Mesenteric fat pad (tissue), 1 donor: ENCODE measurements around the gene FGF14. TPM values are rescaled to one million over a fixed set of nuclear protein-coding genes. Genes with fewer than 3 reads are reported as not detected.

Experiments
- DNase-seq: peaks from one replicate; pipeline ENCODE4 v3.0.0-alpha.2; 2020; ENCODE audit warnings: low spot score
- total RNA-seq: library from RNA; stranded (reverse); fragmentation: NEBNext Ultra II Directional; extraction: Animal tissue kit (Norgen Biotek cat#: 25700); gene quantifications from one replicate; pipeline ENCODE4 v1.2.1, GENCODE V29; 2021
- donor health status: DM: yes; HTN: yes; CAD: no.

The FGF14 gene
- total RNA-seq, 1 donor from 2014 or later, result 3.1 TPM

DNA sequence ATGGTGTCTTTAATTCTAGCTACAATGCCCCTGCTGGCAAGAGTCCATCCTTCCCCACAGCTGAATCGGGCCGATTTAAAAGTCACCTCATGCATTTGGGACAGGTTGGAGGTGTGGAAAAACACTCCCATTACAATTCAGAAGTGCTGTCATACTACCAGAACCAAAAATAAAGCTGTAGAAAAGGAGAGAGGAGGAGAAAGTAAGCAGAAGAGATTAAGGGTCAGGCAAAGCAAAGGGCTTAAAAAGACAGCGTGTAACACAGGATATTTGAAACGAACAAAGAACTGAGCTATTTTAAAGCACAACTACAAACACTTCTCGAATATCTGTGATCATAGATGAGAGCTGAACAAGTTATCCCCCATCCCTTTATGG is 90.4 kb downstream of the FGF14 start:
- DNase-seq, result no peak

DNA sequence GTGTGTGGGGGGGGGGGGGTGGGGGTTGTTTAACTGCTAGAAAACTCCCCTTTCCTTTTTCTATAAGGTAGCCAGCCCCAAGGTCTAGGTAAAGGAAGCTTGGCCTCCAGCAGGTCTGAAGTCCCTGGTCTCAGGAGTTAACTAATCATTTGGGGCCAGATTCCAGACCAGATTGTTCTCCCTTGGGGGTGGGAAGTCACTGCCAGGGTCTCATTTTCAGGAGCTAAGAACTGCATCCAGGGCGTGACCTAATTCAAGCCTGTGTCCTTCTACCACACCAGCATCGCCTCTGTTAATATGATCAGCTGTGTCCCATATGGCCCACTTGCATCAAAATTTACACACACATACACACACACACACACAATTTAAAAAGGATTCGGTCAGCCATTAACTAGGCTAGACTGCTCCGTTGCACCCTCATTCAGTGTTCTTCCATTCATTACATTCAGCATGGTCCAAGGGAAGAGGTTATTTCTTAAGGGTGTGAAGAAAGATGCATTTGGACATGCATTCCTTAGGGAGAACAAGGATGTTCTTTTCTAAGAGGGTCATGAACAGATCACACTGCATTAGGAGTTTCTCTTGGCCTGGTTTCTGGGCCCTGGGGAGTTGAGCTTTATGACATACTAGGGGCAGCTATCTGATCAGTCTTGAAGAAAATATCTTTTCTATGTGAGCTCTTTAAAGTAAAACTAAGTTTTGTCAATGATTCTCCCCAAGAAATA is 91.0 kb downstream of the FGF14 start:
- no peak for DNase-seq

DNA sequence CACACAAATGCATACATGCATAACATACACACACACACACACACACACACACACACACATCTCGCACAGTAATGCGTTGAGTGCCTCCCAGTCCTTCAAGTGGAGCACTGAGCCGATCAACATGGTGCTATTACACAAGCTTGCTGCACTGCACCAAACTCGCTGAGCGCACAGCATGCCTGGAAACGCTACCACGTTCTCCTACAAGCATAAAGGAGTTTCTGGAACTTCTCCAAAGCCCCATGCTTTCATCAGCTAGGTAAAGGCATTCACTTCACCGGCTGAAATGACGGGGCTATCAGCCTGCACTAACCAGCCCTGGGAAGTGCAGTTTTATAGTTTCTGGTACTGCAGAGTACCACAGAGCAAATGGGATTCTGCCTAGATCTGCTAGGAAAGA is 92.7 kb downstream of the FGF14 start:
- DNase-seq, result no peak

DNA sequence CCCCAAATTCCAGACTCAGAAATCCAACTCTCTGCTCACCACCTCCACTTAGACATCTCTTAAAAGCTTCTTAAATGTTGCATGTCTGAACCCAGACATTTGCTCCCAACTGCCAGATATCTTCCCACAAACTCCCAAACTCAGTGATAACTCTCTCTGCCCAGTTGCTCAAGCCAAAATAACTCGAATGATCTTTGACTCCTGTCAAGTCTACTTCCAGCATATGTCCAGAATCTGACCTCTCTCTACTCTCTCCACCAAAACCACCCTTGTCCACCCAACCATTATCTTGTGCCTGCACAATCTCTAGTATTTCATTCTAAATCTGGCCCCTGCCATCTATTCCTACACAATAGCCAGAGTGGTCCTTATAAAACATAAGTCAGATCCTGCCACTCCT is 99.3 kb downstream of the FGF14 start:
- no peak for DNase-seq

DNA sequence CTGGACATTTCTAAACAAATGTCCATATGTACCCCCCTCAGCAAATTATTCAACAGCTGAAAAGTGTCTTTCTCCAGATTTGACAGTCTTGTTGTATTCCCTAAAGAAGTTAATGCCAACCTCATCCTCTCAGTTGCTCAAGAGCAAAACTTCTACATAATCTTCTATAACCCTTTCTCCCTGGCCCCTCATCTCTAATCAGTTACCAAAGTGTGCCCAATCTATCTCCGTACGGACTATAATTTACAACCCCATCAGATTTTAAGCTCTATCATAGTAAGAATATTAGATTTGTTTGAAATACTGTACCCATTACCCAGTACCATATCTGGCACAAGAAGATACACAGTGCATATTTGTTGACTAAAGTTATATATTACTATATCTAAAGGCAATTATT is 101.5 kb downstream of the FGF14 start:
- no peak for DNase-seq

DNA sequence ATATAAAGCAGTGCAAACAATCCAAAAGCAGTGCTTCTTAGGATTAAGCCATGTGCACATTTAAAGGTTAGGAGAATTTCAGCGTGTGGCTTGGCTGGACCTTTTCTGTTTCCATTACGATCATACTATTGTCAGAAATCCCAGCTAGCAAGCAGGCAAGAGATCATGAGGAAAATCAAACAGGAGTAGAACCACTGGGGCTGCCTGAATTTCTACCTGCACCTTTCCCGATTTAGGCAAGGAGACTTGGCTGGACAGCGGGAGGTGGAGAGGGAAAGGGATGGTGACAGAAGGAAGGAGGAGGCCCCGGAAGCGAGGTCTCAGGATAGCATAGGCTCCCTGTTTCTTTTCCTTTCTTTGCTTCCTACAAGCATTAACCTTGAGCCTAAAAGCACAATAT is 102.5 kb downstream of the FGF14 start:
- DNase-seq, result no peak

DNA sequence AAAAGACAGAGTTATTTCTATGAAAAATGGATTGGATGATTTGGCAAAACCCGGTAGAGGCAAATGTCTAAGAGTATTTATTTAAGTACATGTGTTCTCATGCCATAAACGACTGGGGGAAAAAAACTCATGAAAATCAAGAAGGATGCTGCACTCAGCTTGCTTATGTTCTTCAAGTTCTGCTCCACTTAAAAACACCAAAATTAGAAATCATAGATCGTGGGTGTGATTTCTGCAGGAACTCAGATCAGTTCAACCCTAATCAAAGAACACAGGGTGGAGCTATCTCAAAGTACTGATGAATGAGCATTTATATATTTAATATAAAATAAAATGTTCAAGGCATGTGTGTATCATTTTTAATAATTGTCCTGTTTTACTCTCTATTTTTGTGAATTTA is 103.8 kb downstream of the FGF14 start:
- no peak for DNase-seq

DNA sequence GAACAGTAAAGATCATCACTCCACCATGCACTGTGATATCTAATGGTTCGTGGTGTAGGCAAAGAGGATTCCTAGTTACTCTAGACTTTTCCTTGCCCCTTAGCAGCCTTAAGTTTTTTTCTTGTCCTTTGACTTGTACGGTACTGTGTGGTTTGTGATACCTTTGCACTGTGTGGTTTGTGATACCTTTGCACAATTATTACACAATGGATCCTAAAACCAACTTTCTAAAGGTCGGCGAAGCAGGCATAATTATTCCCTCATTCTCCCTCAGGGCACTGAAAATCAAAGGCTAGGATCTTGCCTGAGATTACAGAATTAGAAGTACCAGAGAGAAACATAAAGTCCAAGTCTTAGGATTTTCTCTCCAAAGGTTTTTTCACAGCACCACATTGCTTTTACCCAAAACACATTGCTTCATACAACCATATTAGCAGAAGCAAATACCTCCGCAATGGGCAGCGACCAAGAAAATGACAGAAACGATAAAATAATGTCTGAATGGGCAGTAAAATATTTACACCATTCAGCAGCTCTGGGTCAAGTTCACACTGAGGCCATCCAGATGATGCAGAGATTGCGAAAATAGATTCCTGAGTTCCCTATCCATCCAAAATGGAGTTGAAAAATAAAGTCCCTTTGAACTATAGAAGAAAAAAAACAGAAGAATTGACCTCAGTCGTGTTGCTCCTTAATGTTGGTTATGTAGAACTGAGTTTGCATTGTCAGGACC is 106.4 kb downstream of the FGF14 start:
- no peak for DNase-seq

DNA sequence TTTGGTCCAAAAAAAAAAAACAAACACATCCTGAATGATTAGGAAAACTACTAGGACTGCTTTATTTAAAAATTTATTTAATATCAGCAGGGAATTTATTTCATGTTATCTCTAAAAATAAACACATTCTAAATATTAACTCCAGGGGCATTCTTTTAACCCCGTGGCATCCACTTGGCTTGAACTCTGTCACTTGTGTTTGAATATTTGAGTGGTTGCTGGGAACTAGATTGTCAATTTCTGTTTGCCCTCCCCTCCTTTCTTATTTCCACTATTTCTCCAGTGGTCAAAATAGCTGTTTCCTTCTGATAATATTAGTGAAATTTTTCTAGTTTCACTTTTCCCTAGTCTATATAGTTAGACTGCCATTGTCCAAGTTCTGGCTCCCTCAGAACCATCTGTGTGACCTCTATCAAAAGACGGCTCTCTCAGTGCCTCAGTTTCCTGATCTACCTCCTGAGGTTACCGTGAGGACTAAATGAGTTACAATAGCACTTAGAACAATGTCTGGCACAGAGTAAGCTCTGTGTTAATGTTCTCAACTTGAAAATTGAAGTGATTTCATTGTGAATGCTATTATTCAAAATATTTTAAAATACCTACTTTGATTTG is 107.3 kb downstream of the FGF14 start:
- no peak for DNase-seq

DNA sequence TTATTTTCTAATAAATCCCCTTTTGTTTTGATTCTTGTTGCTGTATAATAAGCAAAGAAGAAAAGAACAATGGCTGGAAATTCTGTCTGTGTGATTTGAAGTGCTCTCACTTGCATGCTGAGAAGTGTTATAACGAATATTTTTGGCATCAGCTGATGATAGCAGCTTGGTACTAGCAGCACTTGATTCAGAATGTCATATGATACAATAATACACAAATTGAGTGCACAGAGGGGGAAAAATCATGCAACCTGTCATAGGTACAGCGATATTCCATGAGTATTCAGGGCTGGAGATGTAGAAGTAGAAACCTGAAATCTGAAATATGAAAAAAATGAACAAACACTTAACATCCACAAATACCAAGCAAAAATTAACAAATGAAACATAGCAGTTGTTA is 108.1 kb downstream of the FGF14 start:
- no peak for DNase-seq

DNA sequence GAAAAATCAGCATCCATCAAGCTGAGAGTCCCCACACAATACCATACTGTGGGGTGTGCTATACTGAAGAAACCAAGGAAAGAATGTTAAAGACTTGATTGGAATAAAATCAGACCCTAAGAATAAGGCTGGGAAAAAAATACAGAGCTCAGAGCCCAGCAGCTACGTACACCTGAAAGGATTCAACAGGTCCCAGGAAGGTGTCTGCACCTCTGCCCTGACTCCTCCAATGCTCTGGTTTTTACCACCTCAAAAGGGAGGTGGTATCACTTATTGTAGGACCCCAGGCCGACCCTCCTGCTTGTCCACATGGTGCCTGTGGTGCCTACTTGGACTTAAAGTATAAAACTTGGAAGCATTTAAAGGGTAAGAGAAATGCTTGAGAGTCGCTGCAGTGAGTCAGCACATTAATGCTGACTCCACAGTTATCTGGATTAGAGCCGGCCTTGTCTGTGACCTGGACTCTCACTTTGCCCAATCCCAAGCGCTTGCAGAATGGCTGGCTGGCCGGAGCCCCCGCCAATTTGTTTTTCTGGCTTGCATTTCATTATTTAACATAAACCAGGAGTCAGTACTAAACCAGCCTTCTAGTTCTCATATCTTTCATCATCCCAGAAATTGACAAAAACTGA is 110.1 kb downstream of the FGF14 start:
- no peak for DNase-seq

DNA sequence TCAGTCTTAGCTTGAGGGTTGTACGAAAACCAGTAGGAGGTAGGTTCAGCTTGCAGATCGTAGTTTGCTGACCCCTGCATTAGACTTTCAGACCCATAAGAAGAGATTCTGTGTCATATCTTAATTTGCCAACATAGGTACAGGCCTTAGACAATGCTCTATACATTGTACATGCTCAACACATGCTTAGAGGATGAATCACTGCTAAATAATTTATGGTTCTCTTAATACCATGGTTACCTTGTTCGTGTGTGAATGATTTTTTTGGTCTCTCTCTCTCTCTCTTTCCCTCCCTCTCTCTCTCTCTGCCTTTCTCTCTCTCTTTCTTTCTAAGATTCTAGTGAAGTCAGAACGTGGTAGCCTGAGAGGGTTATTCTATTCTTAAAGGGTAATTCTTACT is 112.2 kb downstream of the FGF14 start:
- DNase-seq, result no peak

DNA sequence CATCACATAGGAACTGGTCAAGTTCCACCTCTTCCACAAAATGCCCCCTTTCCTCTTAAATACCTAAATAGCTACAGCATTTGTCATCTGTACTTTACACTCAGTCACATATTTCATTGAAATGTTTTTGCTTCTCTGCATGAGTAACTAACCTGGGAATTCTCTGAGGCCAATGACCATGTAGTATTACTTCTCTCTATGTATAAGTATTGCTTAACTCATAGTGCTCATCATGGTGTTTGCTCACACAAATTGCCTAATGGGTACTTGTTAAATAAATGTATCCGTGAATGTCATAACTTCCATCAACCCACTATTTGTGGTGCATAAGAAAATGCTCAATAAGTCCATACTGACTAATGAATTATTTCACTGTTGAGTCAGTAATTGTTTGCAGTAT is 115.5 kb downstream of the FGF14 start:
- DNase-seq, result no peak

DNA sequence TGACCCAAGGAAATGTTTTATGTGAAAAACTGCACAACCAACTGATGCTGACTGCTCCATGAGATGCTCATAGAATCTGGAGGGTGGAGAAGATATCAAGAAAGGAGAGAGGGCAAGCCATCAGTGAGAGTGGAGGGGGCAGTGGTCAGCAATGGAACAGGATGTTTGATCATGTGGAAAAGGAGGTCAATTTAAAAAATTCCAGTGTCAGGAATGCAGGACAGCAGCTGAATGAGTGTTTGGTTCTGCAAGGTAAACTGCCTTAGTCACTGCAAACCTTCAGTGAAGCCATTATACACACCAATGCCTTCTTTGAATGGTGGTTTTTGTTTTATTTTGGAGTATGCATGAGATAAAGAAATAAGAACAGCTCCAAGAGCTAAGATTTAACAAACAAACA is 121.5 kb downstream of the FGF14 start:
- DNase-seq, result no peak

DNA sequence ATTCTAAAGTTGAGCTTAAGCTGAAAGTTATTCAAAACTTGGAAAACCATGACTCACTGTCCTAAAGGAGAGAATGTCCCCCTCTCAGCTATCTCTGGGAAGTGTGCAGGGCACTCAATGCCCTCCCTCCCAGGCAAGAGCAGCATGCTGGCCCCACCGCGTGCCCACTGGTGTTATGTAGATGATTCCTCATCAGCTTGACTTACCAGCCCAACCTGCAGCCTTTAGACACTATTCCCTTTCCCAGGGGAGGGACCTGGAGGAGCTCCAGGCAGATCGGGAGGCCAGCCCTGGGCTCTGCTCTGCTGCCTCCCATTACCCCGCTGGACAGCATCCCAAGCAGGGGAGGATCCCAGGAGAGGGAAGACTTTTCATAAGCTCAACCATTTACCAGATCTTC is 124.6 kb downstream of the FGF14 start:
- DNase-seq, result no peak

DNA sequence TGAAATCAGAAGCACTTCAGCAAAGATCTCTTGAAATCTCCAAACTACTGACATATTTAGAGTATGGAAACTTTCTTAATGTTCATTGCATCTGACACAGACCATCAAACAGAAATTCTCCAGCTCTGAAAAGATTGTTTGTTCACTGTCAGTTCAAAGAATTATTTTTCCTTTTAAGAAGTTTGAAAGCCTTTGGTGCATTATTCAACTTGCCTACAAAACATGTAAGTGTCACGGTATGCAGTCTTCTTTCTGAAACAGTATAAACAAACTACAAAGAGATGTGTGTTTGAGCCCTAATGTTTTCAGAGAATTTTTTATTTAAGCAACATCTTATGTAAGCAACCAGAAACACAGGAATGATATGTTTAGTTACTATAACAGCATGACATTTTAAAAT is 125.4 kb downstream of the FGF14 start:
- no peak for DNase-seq

DNA sequence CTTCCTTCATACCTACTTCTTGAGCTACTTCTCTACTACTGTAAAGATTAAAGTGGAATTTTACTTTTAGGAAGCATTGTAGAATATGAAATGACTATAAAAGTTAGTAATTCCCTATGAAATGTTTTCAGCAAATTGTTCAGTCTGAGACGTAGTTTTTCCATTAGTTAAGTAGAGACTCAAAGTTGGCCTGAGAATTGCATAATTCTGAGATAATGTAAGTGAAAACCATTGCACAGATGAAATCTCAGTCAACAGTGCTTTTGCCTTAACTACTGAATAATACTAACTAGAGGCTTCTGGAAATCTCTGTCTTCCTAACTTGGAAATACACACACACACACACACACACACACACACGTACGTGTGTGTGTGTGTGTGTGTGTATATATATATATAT is 125.9 kb downstream of the FGF14 start:
- DNase-seq, result no peak

DNA sequence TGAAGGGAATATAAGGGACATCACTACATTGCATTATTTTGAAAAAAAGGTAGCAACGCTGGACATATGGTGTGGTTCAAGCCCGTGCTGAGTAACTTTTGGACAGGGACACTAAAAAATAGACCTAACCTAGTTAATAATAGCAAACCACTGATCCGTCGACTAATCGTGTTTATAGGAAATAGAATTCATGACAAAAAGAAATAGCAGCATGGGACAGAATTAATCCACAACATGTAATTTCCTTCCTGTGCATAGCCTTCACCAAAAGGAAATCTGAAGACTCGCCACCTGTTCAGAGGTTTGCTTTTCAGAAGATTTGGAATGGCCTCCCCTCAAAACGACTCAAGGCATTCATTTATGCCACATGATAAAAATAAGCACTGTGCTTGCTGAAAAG is 128.7 kb downstream of the FGF14 start:
- DNase-seq, result no peak

DNA sequence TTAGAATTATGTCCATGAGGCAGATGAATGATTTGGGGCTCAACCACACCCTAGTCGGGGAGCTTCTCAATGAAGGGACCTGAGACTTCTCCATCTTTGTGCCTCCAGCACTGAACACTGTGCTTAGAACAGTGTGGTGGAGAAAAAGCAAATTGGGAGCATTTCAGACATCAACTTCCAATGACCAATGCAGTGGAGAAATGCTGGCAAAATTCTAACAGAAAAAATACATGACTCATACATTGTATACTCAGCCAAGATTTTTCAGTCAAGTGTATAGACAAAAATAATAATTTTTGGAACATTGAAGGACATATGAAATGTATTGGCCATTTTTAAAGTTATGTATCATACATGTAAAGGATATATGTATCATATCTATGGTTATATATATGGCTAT is 134.7 kb downstream of the FGF14 start:
- no peak for DNase-seq

DNA sequence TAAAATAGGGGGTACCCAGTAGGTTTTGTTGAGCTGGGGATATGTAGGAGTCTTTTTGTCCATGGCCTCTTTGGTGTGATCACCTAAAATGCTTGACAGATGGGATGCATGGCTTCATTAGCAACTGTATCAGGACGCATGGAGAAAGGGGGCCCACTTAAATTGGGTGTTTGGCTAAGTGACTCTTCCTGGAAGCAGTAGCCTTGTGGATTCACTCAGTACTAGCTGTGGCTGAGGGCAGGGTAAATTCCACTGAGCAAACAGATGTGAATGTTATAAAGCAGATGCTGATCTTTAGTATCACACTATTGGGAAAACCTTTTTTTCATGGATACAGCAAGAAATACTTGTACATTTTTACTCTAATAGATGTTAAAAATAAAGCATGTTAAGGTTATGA is 140.0 kb downstream of the FGF14 start:
- no peak for DNase-seq

DNA sequence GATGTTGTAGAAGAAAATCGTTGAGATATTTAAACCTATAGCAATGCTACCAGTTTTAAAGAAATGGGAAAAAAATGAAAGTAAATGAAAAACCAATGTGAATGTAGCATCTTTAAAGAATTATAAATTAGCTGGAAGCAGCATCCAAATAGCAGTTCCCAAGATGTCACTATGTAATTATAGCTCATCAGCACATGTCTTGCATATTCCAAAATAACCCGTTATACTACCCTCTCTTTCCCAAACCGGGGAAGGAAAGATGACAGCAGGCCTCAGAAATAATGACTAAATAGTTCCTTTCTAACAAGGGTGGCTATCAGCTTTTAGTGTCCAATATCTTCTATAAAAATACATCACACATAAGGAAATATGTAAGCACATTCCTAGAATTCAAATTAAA is 140.5 kb downstream of the FGF14 start:
- DNase-seq, result no peak

DNA sequence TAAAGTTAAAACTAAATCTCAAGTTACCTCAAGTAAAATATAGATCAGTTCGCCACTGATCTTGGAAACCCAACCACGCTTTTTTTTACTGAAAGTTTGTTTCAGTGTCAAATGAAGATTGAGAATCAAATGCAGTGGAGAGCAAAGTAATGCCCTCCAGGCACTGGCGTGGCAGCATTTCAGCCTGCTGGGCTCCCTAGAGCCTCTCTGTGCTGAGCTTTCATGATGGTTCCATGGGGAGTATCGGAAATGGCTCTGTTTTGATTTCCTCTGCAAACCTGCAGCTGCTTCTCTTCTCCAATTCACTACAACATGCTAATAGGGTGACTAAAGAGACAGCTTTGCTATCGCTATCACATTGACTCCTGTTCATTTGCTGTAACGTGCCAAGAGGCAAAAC is 141.6 kb downstream of the FGF14 start:
- DNase-seq, result no peak
